ENCODE results near the gene ADAMTS6. TPM values are rescaled to one million over a fixed set of nuclear protein-coding genes. Genes with fewer than 3 reads are reported as not detected.
"Not testable (repeated sequence)": the region's sequence is repeated elsewhere in the genome, so short reads cannot be mapped to it uniquely, and the experiment has no call there.

Gene ADAMTS6
- total RNA-seq, 1 donor = 150 TPM

DNA sequence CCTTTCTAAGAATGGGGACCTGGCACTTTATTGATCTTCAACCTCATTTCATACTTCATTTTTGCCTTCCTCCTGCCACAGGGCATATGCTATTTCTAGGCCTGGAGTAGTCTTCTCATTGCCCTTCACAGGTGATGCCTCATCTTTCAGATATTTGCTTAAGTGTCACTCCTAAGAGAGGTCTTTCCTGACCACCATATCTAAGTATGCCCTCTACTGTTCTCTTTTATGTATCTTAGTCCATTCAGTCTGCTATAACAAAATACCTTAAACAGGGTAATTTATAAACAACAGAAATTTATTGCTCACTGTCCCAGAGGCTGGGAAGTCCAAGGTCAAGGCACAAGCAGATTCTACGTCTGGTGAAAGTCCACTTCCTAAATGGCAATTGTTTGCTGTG lies 99.1 kb downstream of the ADAMTS6 start:
- Histone ChIP-seq H2AFZ (ENCODE audit: low read length) (no peak overlapping the region), H3K79me2 (ENCODE audit: insufficient read depth, low read length) (peaks cover 49% of the 10 kb centered on the region), H3K36me3 (ENCODE audit: insufficient read depth, low read length) (peaks cover 7% of the 10 kb centered on the region), H3K9me3 (ENCODE audit: low read depth, low read length) (no peaks in the 10 kb centered on the region), H3K27me3 (ENCODE audit: insufficient read depth, low read length) (no peaks in the 10 kb centered on the region), H3K4me1 (ENCODE audit: insufficient read depth, low read length) (no peaks in the 10 kb centered on the region), H3K4me2 (ENCODE audit: insufficient read depth, low read length) (no peak overlapping the region), H3K4me3 (ENCODE audit: insufficient read depth, low read length) (no peak overlapping the region), H4K20me1 (ENCODE audit: insufficient read depth, low read length) (no peaks in the 10 kb centered on the region), H3K27ac (ENCODE audit: low read depth, low read length) (no peak overlapping the region)
- no peak for DNase-seq (ENCODE audit: insufficient read length, low spot score, missing footprints)
- TF ChIP-seq, protein P1, sequence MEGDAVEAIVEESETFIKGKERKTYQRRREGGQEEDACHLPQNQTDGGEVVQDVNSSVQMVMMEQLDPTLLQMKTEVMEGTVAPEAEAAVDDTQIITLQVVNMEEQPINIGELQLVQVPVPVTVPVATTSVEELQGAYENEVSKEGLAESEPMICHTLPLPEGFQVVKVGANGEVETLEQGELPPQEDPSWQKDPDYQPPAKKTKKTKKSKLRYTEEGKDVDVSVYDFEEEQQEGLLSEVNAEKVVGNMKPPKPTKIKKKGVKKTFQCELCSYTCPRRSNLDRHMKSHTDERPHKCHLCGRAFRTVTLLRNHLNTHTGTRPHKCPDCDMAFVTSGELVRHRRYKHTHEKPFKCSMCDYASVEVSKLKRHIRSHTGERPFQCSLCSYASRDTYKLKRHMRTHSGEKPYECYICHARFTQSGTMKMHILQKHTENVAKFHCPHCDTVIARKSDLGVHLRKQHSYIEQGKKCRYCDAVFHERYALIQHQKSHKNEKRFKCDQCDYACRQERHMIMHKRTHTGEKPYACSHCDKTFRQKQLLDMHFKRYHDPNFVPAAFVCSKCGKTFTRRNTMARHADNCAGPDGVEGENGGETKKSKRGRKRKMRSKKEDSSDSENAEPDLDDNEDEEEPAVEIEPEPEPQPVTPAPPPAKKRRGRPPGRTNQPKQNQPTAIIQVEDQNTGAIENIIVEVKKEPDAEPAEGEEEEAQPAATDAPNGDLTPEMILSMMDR (IDR thresholded peaks at IDR 0.05; ENCODE audit: extremely low read depth, low read depth, low read length) = no peak

- not testable (repeated sequence) for H3K4me2 ChIP-seq (ENCODE audit: insufficient read depth, low read length); H3K4me3 ChIP-seq (ENCODE audit: insufficient read depth, low read length); H3K27ac ChIP-seq (ENCODE audit: low read depth, low read length); H3K36me3 ChIP-seq (ENCODE audit: insufficient read depth, low read length); H4K20me1 ChIP-seq (ENCODE audit: insufficient read depth, low read length); H3K27me3 ChIP-seq (ENCODE audit: insufficient read depth, low read length); H3K9me3 ChIP-seq (ENCODE audit: low read depth, low read length); DNase-seq (ENCODE audit: insufficient read length, low spot score, missing footprints); H2AFZ ChIP-seq (ENCODE audit: low read length)
- peaks cover 17% of the 10 kb centered on the region for H3K79me2 ChIP-seq (ENCODE audit: insufficient read depth, low read length)
- H3K4me1 ChIP-seq (ENCODE audit: insufficient read depth, low read length) = peaks cover 13% of the 10 kb centered on the region
Measured at GRCh38 chr5:65370505-65370904, 111.2 kb downstream of the ADAMTS6 start.

DNA sequence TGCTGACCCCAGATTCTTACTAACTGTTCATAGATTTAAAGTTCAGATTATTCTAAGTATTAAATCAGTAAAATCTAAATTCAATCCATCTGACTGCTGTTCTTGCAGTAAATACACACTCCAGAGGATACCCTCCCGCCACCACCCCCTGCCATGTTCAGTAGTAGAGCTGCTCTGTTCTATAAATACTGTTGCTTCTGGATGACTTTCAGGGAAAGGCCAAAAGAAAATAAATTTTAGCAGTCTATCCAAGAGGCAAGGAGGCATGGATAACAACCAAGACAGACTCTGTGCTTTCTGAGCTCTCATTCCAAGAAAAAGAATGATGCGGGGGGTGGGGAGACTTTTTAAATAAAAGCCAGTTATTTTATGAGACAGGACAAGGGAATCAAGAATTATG lies 115.1 kb downstream of the ADAMTS6 start:
- Histone ChIP-seq H3K4me3 (ENCODE audit: insufficient read depth, low read length) (no peak overlapping the region), H3K36me3 (ENCODE audit: insufficient read depth, low read length) (no peaks in the 10 kb centered on the region), H3K4me1 (ENCODE audit: insufficient read depth, low read length) (peaks cover 22% of the 10 kb centered on the region), H3K9me3 (ENCODE audit: low read depth, low read length) (no peaks in the 10 kb centered on the region), H3K27ac (ENCODE audit: low read depth, low read length) (peak overlapping the region; percentile 9), H3K4me2 (ENCODE audit: insufficient read depth, low read length) (no peak overlapping the region), H3K27me3 (ENCODE audit: insufficient read depth, low read length) (no peaks in the 10 kb centered on the region), H4K20me1 (ENCODE audit: insufficient read depth, low read length) (no peaks in the 10 kb centered on the region), H3K79me2 (ENCODE audit: insufficient read depth, low read length) (peaks cover 37% of the 10 kb centered on the region), H2AFZ (ENCODE audit: low read length) (no peak overlapping the region)
- DNase-seq (ENCODE audit: insufficient read length, low spot score, missing footprints) = peak; percentile 29
- TF ChIP-seq, protein P1 (IDR thresholded peaks at IDR 0.05; ENCODE audit: extremely low read depth, low read depth, low read length) = no peak

GRCh38 chr5:65364907-65365306 lies 116.8 kb downstream of the ADAMTS6 start:
- Histone ChIP-seq H3K36me3 (ENCODE audit: insufficient read depth, low read length) (no peaks in the 10 kb centered on the region), H3K27ac (ENCODE audit: low read depth, low read length) (peak overlapping the region; percentile 66), H3K4me1 (ENCODE audit: insufficient read depth, low read length) (peaks cover 22% of the 10 kb centered on the region), H3K4me3 (ENCODE audit: insufficient read depth, low read length) (no peak overlapping the region), H3K27me3 (ENCODE audit: insufficient read depth, low read length) (no peaks in the 10 kb centered on the region), H3K4me2 (ENCODE audit: insufficient read depth, low read length) (peak overlapping the region; percentile 42), H4K20me1 (ENCODE audit: insufficient read depth, low read length) (no peaks in the 10 kb centered on the region), H2AFZ (ENCODE audit: low read length) (no peak overlapping the region), H3K9me3 (ENCODE audit: low read depth, low read length) (no peaks in the 10 kb centered on the region), H3K79me2 (ENCODE audit: insufficient read depth, low read length) (peaks cover 50% of the 10 kb centered on the region)
- TF ChIP-seq, protein P1 (IDR thresholded peaks at IDR 0.05; ENCODE audit: extremely low read depth, low read depth, low read length) = no peak
- peak; percentile 22 for DNase-seq (ENCODE audit: insufficient read length, low spot score, missing footprints)
